ENCODE data around the gene ARID3A.

Gene ARID3A

DNA sequence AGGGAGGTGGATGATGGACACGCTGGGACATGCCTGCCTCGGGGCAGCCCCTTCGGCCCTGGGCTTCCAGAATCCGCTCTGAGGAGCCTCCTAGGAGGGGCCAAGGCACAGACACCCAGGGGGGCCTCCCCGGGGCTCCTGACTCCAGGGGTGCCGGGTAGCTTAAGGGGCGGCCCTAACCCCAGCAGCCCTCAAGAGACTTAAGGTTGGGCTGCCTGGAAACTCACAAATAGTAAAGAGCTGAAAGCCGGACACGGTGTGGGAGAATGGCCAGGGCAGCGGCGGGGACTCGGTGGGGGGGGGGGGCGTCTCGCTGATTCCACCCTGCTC lies 7.7 kb downstream of the ARID3A start:
- H3K27me3 ChIP-seq (replicated peaks; ENCODE audit: insufficient read depth, low read length) = no peaks in the 10 kb centered on the region
- no peaks in the 10 kb centered on the region for H4K20me1 ChIP-seq (ENCODE audit: insufficient read depth, low read length)
- H3K4me3 ChIP-seq (ENCODE audit: low read length) = no peak overlapping the region
- H3K9me3 ChIP-seq (replicated peaks; ENCODE audit: insufficient read depth, low read length) = no peaks in the 10 kb centered on the region
- H3K9me2 ChIP-seq (replicated peaks; ENCODE audit: insufficient read depth, low read length) = no peaks in the 10 kb centered on the region
- H3K79me2 ChIP-seq (ENCODE audit: low read length) = peaks cover 43% of the 10 kb centered on the region
- H3F3A ChIP-seq (ENCODE audit: insufficient read depth, low read length) = no peaks in the 10 kb centered on the region
- no peak overlapping the region for H2AFZ ChIP-seq (ENCODE audit: low read length)
- H3K36me3 ChIP-seq (replicated peaks; ENCODE audit: insufficient read depth, low read length) = no peaks in the 10 kb centered on the region
- no peak overlapping the region for H3K9ac ChIP-seq (ENCODE audit: low read length)
- no peak overlapping the region for H3K4me2 ChIP-seq (ENCODE audit: low read depth, low read length)
- H3K4me1 ChIP-seq (ENCODE audit: low read length) = no peaks in the 10 kb centered on the region
- DNase-seq = no peak
- no peak overlapping the region for H3K27ac ChIP-seq (ENCODE audit: low read length)
- TF ChIP-seq EZH2phosphoT487 (IDR thresholded peaks at IDR 0.05; ENCODE audit: low read length) = no peak
- no peak for TF ChIP-seq EZH2 (optimal IDR thresholded peaks at IDR 0.05; ENCODE audit: low read depth, low read length)
- TF ChIP-seq, protein P1, sequence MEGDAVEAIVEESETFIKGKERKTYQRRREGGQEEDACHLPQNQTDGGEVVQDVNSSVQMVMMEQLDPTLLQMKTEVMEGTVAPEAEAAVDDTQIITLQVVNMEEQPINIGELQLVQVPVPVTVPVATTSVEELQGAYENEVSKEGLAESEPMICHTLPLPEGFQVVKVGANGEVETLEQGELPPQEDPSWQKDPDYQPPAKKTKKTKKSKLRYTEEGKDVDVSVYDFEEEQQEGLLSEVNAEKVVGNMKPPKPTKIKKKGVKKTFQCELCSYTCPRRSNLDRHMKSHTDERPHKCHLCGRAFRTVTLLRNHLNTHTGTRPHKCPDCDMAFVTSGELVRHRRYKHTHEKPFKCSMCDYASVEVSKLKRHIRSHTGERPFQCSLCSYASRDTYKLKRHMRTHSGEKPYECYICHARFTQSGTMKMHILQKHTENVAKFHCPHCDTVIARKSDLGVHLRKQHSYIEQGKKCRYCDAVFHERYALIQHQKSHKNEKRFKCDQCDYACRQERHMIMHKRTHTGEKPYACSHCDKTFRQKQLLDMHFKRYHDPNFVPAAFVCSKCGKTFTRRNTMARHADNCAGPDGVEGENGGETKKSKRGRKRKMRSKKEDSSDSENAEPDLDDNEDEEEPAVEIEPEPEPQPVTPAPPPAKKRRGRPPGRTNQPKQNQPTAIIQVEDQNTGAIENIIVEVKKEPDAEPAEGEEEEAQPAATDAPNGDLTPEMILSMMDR (IDR thresholded peaks at IDR 0.05; ENCODE audit: low read length) = no peak

DNA sequence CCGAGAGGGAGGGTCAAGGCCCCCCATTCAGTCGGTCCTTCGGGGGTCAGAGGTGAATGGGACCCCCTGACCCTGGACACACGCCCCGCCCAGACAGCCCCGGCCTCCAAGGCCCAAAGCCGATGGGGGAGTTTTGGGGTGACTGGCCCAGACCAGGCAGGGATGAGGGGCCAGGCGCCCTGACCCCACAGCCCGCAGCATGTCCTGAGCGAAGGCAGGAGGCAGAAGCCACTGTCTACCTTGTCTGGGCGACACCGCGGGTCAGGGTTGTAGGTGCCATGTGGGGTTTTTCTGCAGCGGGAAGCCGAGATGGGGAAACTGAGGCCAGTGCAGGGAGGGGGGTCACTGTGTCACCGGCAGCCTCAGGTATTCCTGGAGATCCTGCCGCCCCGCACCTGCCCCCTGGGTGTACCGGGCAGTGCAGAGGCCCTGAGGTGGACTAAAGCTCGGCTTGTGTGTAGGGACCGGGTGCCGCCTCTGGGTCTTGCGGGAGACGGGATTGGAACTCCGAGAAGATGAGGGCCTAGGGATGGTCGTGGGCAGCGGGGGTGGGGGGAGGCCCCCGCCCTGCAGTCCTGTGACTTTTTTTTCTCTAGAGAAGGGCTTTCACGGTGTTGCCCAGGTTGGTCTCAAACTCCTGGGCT lies 8.5 kb downstream of the ARID3A start:
- H3K36me3 ChIP-seq (replicated peaks; ENCODE audit: insufficient read depth, low read length) = no peaks in the 10 kb centered on the region
- no peaks in the 10 kb centered on the region for H4K20me1 ChIP-seq (ENCODE audit: insufficient read depth, low read length)
- H3K27ac ChIP-seq (ENCODE audit: low read length) = no peak overlapping the region
- H3K4me1 ChIP-seq (ENCODE audit: low read length) = no peaks in the 10 kb centered on the region
- H3K79me2 ChIP-seq (ENCODE audit: low read length) = peaks cover 44% of the 10 kb centered on the region
- no peaks in the 10 kb centered on the region for H3K27me3 ChIP-seq (replicated peaks; ENCODE audit: insufficient read depth, low read length)
- DNase-seq = no peak
- no peak overlapping the region for H3K9ac ChIP-seq (ENCODE audit: low read length)
- H3F3A ChIP-seq (ENCODE audit: insufficient read depth, low read length) = no peaks in the 10 kb centered on the region
- no peak for TF ChIP-seq EZH2phosphoT487 (IDR thresholded peaks at IDR 0.05; ENCODE audit: low read length)
- TF ChIP-seq EZH2 (optimal IDR thresholded peaks at IDR 0.05; ENCODE audit: low read depth, low read length) = no peak
- TF ChIP-seq, protein P1 (IDR thresholded peaks at IDR 0.05; ENCODE audit: low read length) = no peak
- H3K4me3 ChIP-seq (ENCODE audit: low read length) = no peak overlapping the region
- no peaks in the 10 kb centered on the region for H3K9me2 ChIP-seq (replicated peaks; ENCODE audit: insufficient read depth, low read length)
- H3K4me2 ChIP-seq (ENCODE audit: low read depth, low read length) = no peak overlapping the region
- no peak overlapping the region for H2AFZ ChIP-seq (ENCODE audit: low read length)
- H3K9me3 ChIP-seq (replicated peaks; ENCODE audit: insufficient read depth, low read length) = no peaks in the 10 kb centered on the region

DNA sequence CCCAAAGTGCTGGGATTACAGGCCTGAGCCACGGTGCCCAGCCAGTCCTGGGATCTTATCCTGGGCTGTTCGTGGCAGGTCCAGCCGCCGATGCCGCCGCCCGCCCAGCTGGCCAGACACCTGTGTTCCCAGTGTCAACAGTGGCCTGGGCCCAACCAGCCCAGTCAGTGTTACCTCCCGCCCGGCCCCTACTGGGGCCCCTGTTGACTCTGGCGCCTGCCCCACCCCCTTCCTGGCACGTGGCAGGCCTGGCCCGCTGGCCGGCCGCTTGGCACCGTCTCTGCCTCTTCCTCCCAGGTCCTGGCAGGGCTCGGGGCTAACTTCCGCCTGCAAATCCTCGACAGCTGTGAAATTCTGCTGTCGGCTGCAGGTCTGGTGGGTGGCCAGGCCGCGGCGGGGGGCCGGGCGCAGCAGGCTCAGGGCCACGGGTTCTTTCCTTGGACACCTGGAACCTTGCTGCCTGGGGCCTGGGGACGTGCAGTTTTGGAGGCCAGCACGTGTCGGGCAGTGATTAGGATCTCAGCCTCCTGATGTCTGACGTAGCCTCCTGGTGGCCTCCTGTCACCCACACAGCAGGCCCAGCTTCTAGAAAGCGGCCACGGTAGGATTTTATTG lies 9.1 kb downstream of the ARID3A start:
- no peak overlapping the region for H2AFZ ChIP-seq (ENCODE audit: low read length)
- H3K4me2 ChIP-seq (ENCODE audit: low read depth, low read length) = no peak overlapping the region
- H4K20me1 ChIP-seq (ENCODE audit: insufficient read depth, low read length) = no peaks in the 10 kb centered on the region
- no peak overlapping the region for H3K4me3 ChIP-seq (ENCODE audit: low read length)
- no peaks in the 10 kb centered on the region for H3K9me2 ChIP-seq (replicated peaks; ENCODE audit: insufficient read depth, low read length)
- peaks cover 50% of the 10 kb centered on the region for H3K79me2 ChIP-seq (ENCODE audit: low read length)
- TF ChIP-seq EZH2phosphoT487 (IDR thresholded peaks at IDR 0.05; ENCODE audit: low read length) (no peak), EZH2 (optimal IDR thresholded peaks at IDR 0.05; ENCODE audit: low read depth, low read length) (no peak)
- TF ChIP-seq, protein P1 (IDR thresholded peaks at IDR 0.05; ENCODE audit: low read length) = no peak
- no peak for DNase-seq
- no peaks in the 10 kb centered on the region for H3K4me1 ChIP-seq (ENCODE audit: low read length)
- no peaks in the 10 kb centered on the region for H3K36me3 ChIP-seq (replicated peaks; ENCODE audit: insufficient read depth, low read length)
- H3K27me3 ChIP-seq (replicated peaks; ENCODE audit: insufficient read depth, low read length) = no peaks in the 10 kb centered on the region
- no peaks in the 10 kb centered on the region for H3F3A ChIP-seq (ENCODE audit: insufficient read depth, low read length)
- H3K9me3 ChIP-seq (replicated peaks; ENCODE audit: insufficient read depth, low read length) = no peaks in the 10 kb centered on the region
- H3K27ac ChIP-seq (ENCODE audit: low read length) = no peak overlapping the region
- no peak overlapping the region for H3K9ac ChIP-seq (ENCODE audit: low read length)

All from MM.1S (cell line).